Measurements from ENCODE around the gene ANKRD10. TPM values are rescaled to one million over a fixed set of nuclear protein-coding genes. Genes with fewer than 3 reads are reported as not detected.

Gene ANKRD10
- total RNA-seq, 4 donors from 2014 or later: 19.3 to 62.9 (median 29.4) TPM

DNA sequence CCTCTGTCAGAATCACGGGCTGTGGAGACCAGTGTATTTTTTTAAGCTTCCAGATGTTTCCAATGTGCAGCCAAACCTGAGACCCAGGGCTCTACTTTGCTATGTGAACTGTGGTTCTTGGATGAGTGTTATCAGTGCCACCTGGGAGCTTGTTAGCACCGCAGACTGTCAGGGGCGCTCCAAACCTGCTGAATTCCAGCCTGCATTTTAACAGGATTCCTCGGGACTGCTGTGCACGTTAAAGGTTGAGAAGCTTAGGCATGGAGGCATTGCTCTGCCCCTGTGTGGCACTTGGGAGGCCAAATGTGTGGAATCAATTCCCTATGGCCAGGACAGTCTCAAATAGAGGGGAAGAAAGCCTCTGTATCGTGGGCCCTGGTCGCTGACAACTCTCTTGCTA lies 80.3 kb downstream of the ANKRD10 start:
- TF ChIP-seq CTCF (IDR thresholded peaks at IDR 0.05): no peak
- no peak for TF ChIP-seq POLR2A (IDR thresholded peaks at IDR 0.05)
- no peak overlapping the region for H3K4me3 ChIP-seq
- 67 to 69% methylated on average over 5 to 6 of the region's 7 CpGs for WGBS, 2 donors
- intact Hi-C loops (cut with DNase I): no loop called here
- no peaks in the 10 kb centered on the region for H3K9me3 ChIP-seq
- H3K36me3 ChIP-seq: no peaks in the 10 kb centered on the region
- no peaks in the 10 kb centered on the region for H3K4me1 ChIP-seq
- H3K27me3 ChIP-seq: peaks cover 0 to 40% (median 0%) of the 10 kb centered on the region in 4 donors
- H3K27ac ChIP-seq: no peak overlapping the region
- DNase-seq: no peak

GRCh38 chr13:110832531-110832930 lies 82.3 kb downstream of the ANKRD10 start:
- no peak overlapping the region for H3K27ac ChIP-seq
- H3K4me1 ChIP-seq: no peaks in the 10 kb centered on the region
- no peaks in the 10 kb centered on the region for H3K36me3 ChIP-seq
- H3K4me3 ChIP-seq: no peak overlapping the region
- WGBS, 2 donors: 69 to 76% methylated on average over 6 to 10 of the region's 10 CpGs
- TF ChIP-seq CTCF (IDR thresholded peaks at IDR 0.05) (no peak), POLR2A (IDR thresholded peaks at IDR 0.05) (no peak)
- peaks cover 0 to 40% (median 0%) of the 10 kb centered on the region in 4 donors for H3K27me3 ChIP-seq
- H3K9me3 ChIP-seq: no peaks in the 10 kb centered on the region
- DNase-seq: no peak
- intact Hi-C loops (cut with DNase I): no loop called here

DNA sequence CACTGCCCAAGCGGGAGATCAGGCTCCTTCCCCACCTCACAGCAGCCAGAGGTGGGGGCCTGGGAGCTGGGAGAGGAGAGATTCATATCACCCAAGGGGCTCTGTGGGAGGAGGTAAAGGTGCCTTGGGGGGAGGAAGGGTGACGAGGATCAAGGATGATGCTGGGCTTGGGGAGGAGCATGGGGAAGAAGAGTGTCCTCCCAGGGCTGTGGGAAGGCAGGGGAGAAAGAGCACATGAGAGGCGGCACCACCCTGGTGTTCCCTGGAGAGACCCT lies 82.7 kb downstream of the ANKRD10 start:
- intact Hi-C loops (cut with DNase I): no loop called here
- Histone ChIP-seq H3K27ac (no peak overlapping the region), H3K9me3 (no peaks in the 10 kb centered on the region), H3K36me3 (no peaks in the 10 kb centered on the region), H3K4me3 (no peak overlapping the region), H3K27me3 (peaks cover 0 to 40% (median 0%) of the 10 kb centered on the region in 4 donors), H3K4me1 (no peaks in the 10 kb centered on the region)
- WGBS, 2 donors: 83 to 94% methylated on average over 1 to 2 of the region's 3 CpGs
- TF ChIP-seq CTCF (IDR thresholded peaks at IDR 0.05) (no peak), POLR2A (IDR thresholded peaks at IDR 0.05) (no peak)
- no peak for DNase-seq

DNA sequence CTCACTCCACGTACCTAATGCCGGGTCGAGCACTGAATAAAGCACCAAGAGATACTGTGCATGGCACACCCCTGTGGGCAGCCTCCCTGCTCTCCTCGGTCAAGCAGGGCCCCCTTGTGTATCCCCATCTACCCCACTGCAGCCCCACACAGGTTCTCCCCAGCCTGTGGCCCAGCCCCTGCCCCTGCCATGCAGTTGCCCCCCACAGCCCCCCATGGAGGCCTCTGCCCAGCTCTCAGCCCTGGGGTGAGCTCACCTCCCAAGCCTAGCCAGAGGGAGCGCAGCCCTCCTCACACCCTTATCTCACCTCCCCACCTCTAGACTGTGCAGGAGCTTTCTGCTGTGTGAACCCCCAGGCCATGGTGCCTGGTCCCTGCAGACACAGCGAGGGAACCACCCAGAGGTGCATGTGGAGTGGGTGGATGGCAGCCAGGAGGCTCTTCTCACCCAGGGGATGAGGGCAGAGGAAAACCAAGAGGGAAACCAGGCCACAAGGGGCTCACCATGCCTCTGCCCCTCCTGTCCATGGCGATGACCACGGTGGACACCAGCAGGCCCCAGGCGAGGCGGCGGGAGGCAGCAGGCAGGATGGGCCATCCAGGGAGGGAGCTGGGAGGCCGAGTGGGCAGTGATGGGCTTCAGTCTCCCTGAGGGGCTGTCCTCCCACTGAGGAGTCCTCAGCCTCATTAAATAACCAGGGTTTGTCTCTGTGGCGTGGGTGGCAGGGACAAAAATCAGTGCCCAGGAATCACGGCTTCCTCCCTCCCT lies 83.2 kb downstream of the ANKRD10 start:
- no peaks in the 10 kb centered on the region for H3K36me3 ChIP-seq
- no peak overlapping the region for H3K4me3 ChIP-seq
- intact Hi-C loops (cut with DNase I): no loop called here
- H3K27ac ChIP-seq: no peak overlapping the region
- no peaks in the 10 kb centered on the region for H3K4me1 ChIP-seq
- H3K27me3 ChIP-seq: peaks cover 0 to 40% (median 0%) of the 10 kb centered on the region in 4 donors
- 78 to 85% methylated on average over 10 to 12 of the region's 14 CpGs for WGBS, 2 donors
- H3K9me3 ChIP-seq: no peaks in the 10 kb centered on the region
- TF ChIP-seq POLR2A (IDR thresholded peaks at IDR 0.05): no peak
- TF ChIP-seq CTCF (IDR thresholded peaks at IDR 0.05): no peak
- no peak for DNase-seq

DNA sequence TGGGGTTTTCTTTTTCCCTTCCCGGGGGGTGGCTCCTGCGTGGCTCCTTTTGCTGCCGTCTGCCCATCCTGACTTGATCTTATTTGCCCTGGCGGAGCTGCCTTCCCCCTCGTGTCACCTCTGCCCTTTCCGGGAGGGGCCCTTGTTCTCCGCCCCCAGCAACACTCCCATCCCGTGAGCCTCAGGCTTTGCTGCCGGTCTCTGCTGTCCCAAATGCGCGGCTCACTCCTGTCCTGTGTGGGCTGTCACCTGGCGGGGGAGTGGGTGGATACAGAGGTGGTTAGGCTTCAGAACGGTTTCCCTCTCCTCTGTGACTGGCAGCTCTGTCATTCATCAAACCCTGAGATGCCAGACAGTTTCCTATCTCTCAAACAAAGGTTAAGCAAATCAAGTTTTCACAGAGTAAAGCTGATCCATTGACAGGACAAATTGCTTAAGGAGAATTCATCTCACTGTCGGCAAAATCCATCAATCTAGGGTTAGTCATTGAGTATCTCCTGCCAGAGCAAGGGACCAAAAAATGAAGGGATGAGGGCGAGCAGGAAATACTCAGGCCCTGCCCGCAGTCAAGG lies 84.0 kb downstream of the ANKRD10 start:
- intact Hi-C loops (cut with DNase I): no loop called here
- 51 to 71% methylated on average over 13 to 15 of the region's 16 CpGs for WGBS, 2 donors
- TF ChIP-seq POLR2A (IDR thresholded peaks at IDR 0.05) (no peak), CTCF (IDR thresholded peaks at IDR 0.05) (no peak)
- no peaks in the 10 kb centered on the region for H3K9me3 ChIP-seq
- no peak overlapping the region for H3K27ac ChIP-seq
- no peak overlapping the region for H3K4me3 ChIP-seq
- H3K4me1 ChIP-seq: no peaks in the 10 kb centered on the region
- DNase-seq: no peak
- H3K27me3 ChIP-seq: peaks cover 0 to 40% (median 0%) of the 10 kb centered on the region in 4 donors
- H3K36me3 ChIP-seq: no peaks in the 10 kb centered on the region
